Mesothelial cell of epicardium (in vitro differentiated cells): ENCODE measurements around the gene CLIP1. TPM values are rescaled to one million over a fixed set of nuclear protein-coding genes. Genes with fewer than 3 reads are reported as not detected.

Source experiments
- DNase-seq, 2 experiments: peaks; one replicate each; pipeline ENCODE4 v3.0.0; 2021; ENCODE audit warnings: low spot score in 2 of 2; ENCODE audit not compliant: unreplicated experiment in 2 of 2
- H3K27ac Mint-ChIP-seq: 2 replicates; pipeline ENCODE4 v1.8.0; 2021; ENCODE audit warnings: mixed read lengths
- H3K27me3 Mint-ChIP-seq: 2 replicates; pipeline ENCODE4 v1.8.0; 2021; ENCODE audit warnings: low read depth, mixed read lengths
- H3K36me3 Mint-ChIP-seq: 2 replicates; pipeline ENCODE4 v1.8.0; 2021; ENCODE audit warnings: mixed read lengths
- H3K4me1 Mint-ChIP-seq: 2 replicates; pipeline ENCODE4 v1.8.0; 2021; ENCODE audit warnings: mixed read lengths
- H3K4me3 Mint-ChIP-seq: 2 replicates; pipeline ENCODE4 v1.8.0; 2021; ENCODE audit warnings: mild to moderate bottlenecking, moderate library complexity, mixed read lengths
- H3K9me3 Mint-ChIP-seq: 2 replicates; pipeline ENCODE4 v1.8.0; 2021; ENCODE audit warnings: mixed read lengths
- CTCF ChIP-seq: fragments of 200-600 bp; sonication (generic); IDR thresholded peaks from one replicate; pipeline ENCODE4 v1.5.0; 2021; ENCODE audit warnings: antibody characterized with exemption; ENCODE audit not compliant: unreplicated experiment
- total RNA-seq: library from RNA; stranded (reverse); gene quantifications from 3 replicates; pipeline ENCODE4 v1.2.1, GENCODE V29; 2021

The CLIP1 gene
- total RNA-seq, 1 donor from 2014 or later = 65.2 TPM

GRCh38 chr12:122298071-122298748 is 124.3 kb downstream of the CLIP1 start:
- H3K27ac Mint-ChIP-seq = no peak overlapping the region
- H3K4me1 Mint-ChIP-seq = no peaks in the 10 kb centered on the region
- peaks cover 35% of the 10 kb centered on the region for H3K36me3 Mint-ChIP-seq
- H3K27me3 Mint-ChIP-seq = no peaks in the 10 kb centered on the region
- no peak for DNase-seq
- peaks cover 10% of the 10 kb centered on the region for H3K9me3 Mint-ChIP-seq
- TF ChIP-seq CTCF = no peak
- H3K4me3 Mint-ChIP-seq = no peak overlapping the region

GRCh38 chr12:122297494-122297893 is 125.0 kb downstream of the CLIP1 start:
- no peak for TF ChIP-seq CTCF
- H3K4me3 Mint-ChIP-seq = no peak overlapping the region
- H3K9me3 Mint-ChIP-seq = peaks cover 10% of the 10 kb centered on the region
- no peak for DNase-seq
- H3K4me1 Mint-ChIP-seq = no peaks in the 10 kb centered on the region
- H3K27me3 Mint-ChIP-seq = no peaks in the 10 kb centered on the region
- H3K36me3 Mint-ChIP-seq = peaks cover 35% of the 10 kb centered on the region
- H3K27ac Mint-ChIP-seq = no peak overlapping the region

- Mint-ChIP-seq H3K27ac (no peak overlapping the region), H3K4me3 (no peak overlapping the region), H3K36me3 (peaks cover 40% of the 10 kb centered on the region), H3K4me1 (no peaks in the 10 kb centered on the region), H3K27me3 (no peaks in the 10 kb centered on the region), H3K9me3 (peaks cover 10% of the 10 kb centered on the region)
- no peak for TF ChIP-seq CTCF
- DNase-seq = no peak
These were observed 126.6 kb downstream of the CLIP1 start for GRCh38 chr12:122295877-122296276.

- Mint-ChIP-seq H3K4me3 (no peak overlapping the region), H3K27me3 (no peaks in the 10 kb centered on the region), H3K27ac (no peak overlapping the region), H3K9me3 (peaks cover 10% of the 10 kb centered on the region), H3K4me1 (peaks cover 2% of the 10 kb centered on the region), H3K36me3 (peaks cover 38% of the 10 kb centered on the region)
- no peak for DNase-seq
- no peak for TF ChIP-seq CTCF
These were observed 129.4 kb downstream of the CLIP1 start for GRCh38 chr12:122293081-122293480.

GRCh38 chr12:122291431-122291830 is 131.0 kb downstream of the CLIP1 start:
- Mint-ChIP-seq H3K27me3 (no peaks in the 10 kb centered on the region), H3K9me3 (peaks cover 10% of the 10 kb centered on the region), H3K4me1 (peaks cover 2% of the 10 kb centered on the region), H3K4me3 (no peak overlapping the region), H3K27ac (no peak overlapping the region), H3K36me3 (peaks cover 34% of the 10 kb centered on the region)
- no peak for TF ChIP-seq CTCF
- DNase-seq = no peak
